HCT116 (cell line): ENCODE results near the gene TCHH. TPM values are rescaled to one million over a fixed set of nuclear protein-coding genes. Genes with fewer than 3 reads are reported as not detected.

ENCODE experiments used
- ATAC-seq: fragments of 200-7000 bp; cut with Tn5 transposase; 2 replicates; pipeline ENCODE4 v1.9.1; 2020; ENCODE audit warnings: mild to moderate bottlenecking, moderate library complexity
- BruUV-seq: library from RNA; stranded (reverse); fragments of 400-500 nt; replicated peaks from 2 replicates; lab custom pipeline; 2021; lab: Mats Ljungman, UMichigan
- CTCF ChIA-PET: fragments of 300-600 bp; sonication (Branson Sonifier 250); formaldehyde crosslinking; loops from one replicate; lab custom pipeline; 2021; ENCODE audit warnings: antibody characterized with exemption; lab: Charles Lee
- POLR2A ChIA-PET: fragments of 300-600, 350-600 bp; sonication (Branson Sonifier 250); formaldehyde crosslinking; loops from one replicate; lab custom pipeline; 2021; ENCODE audit warnings: antibody characterized with exemption; lab: Charles Lee
- RAD21 ChIA-PET, 2 experiments: fragments of 300-600 bp; sonication (Branson Sonifier 250); formaldehyde crosslinking; loops; one replicate each; lab custom pipeline; 2023; ENCODE audit warnings: low total read pairs in 2 of 2; ENCODE audit not compliant: uncharacterized antibody in 2 of 2, unreplicated experiment in 2 of 2, low non-redundant PET in 1 of 2; lab: Charles Lee
- DNase-seq: peaks from one replicate; pipeline ENCODE4 v3.0.0-alpha.2; 2010; ENCODE audit warnings: low read depth, low spot score
- H2AFZ ChIP-seq: fragments of 200-600 bp; shearing (Covaris generic), sonication (generic); 2 replicates; pipeline ENCODE4 v1.6.1; 2017; ENCODE audit warnings: low read depth, mixed run types, mixed read lengths, antibody characterized with exemption, low read length; ENCODE audit not compliant: poor library complexity, severe bottlenecking
- H3K27ac ChIP-seq: 2 replicates; pipeline ENCODE4 v1.5.1; 2012; ENCODE audit warnings: low read depth, low read length
- H3K27me3 ChIP-seq: fragments of 200-600 bp; sonication (generic); 2 replicates; pipeline ENCODE4 v1.6.1; 2016; ENCODE audit warnings: mixed run types, low read length, mixed read lengths; ENCODE audit not compliant: insufficient read depth
- H3K36me3 ChIP-seq, 2 experiments: fragments of 200-500 bp in 1 of 2; fragments of 200-600 bp in 1 of 2; sonication (Bioruptor generic) in 1 of 2; sonication (generic) in 1 of 2; 2 replicates each; pipeline versions ENCODE4 v1.5.1 to v1.6.1; 2014 to 2016; ENCODE audit warnings: low read length in 2 of 2, inconsistent platforms in 1 of 2, mixed read lengths in 1 of 2, mixed run types in 1 of 2; ENCODE audit not compliant: insufficient read depth in 2 of 2, control insufficient read depth in 1 of 2
- H3K4me1 ChIP-seq, 2 experiments: fragments of 200-600 bp in 1 of 2; sonication (generic) in 1 of 2; 2 replicates each; pipeline versions ENCODE4 v1.5.1 to v1.6.1; 2012 to 2017; ENCODE audit warnings: low read length in 2 of 2, inconsistent platforms in 1 of 2, mild to moderate bottlenecking in 1 of 2, mixed read lengths in 1 of 2, mixed run types in 1 of 2, moderate library complexity in 1 of 2; ENCODE audit not compliant: insufficient read depth in 2 of 2, control insufficient read depth in 1 of 2
- H3K4me2 ChIP-seq: fragments of 200-600 bp; sonication (generic); 2 replicates; pipeline ENCODE4 v1.6.1; 2017; ENCODE audit warnings: mixed run types, low read length, mixed read lengths
- H3K4me3 ChIP-seq, 2 experiments: fragments of 200-600 bp in 1 of 2; sonication (generic) in 1 of 2; replicated peaks in 1 of 2; 2 replicates each; pipeline ENCODE4 v1.5.1; 2011 to 2016; ENCODE audit warnings: low read length in 2 of 2, control low read depth in 1 of 2, low read depth in 1 of 2, mild to moderate bottlenecking in 1 of 2, mixed read lengths in 1 of 2, mixed run types in 1 of 2
- H3K79me2 ChIP-seq: fragments of 200-600 bp; sonication (generic); 2 replicates; pipeline ENCODE4 v1.6.1; 2017; ENCODE audit warnings: mild to moderate bottlenecking, mixed run types, low read length, moderate library complexity, mixed read lengths; ENCODE audit not compliant: insufficient read depth
- H3K9ac ChIP-seq: fragments of 200-600 bp; sonication (generic); 2 replicates; pipeline ENCODE4 v1.6.1; 2016; ENCODE audit warnings: low read length, mixed read lengths
- H3K9me2 ChIP-seq: fragments of 200-600 bp; sonication (generic), shearing (Covaris generic); 2 replicates; pipeline ENCODE4 v1.6.1; 2017; ENCODE audit warnings: mixed run types, mild to moderate bottlenecking, moderate library complexity; ENCODE audit not compliant: insufficient read depth
- H3K9me3 ChIP-seq, 2 experiments: fragments of 200-500 bp in 1 of 2; fragments of 200-600 bp in 1 of 2; sonication (Bioruptor generic) in 1 of 2; sonication (generic) in 1 of 2; 2 replicates each; pipeline ENCODE4 v1.6.1; 2014 to 2017; ENCODE audit warnings: low read length in 2 of 2, mixed read lengths in 2 of 2, inconsistent platforms in 1 of 2, low read depth in 1 of 2, mild to moderate bottlenecking in 1 of 2, mixed run types in 1 of 2, moderate library complexity in 1 of 2; ENCODE audit not compliant: control insufficient read depth in 1 of 2, insufficient read depth in 1 of 2
- H4K20me1 ChIP-seq: fragments of 200-600 bp; sonication (generic), shearing (Covaris generic); 2 replicates; pipeline ENCODE4 v1.6.1; 2017; ENCODE audit warnings: mixed run types, mild to moderate bottlenecking, moderate library complexity; ENCODE audit not compliant: insufficient read depth
- ATF3 ChIP-seq: IDR thresholded peaks from 2 replicates; pipeline ENCODE4 v1.6.1; 2012
- CBX3 ChIP-seq: IDR thresholded peaks from 2 replicates; pipeline ENCODE4 v1.6.1; 2012; ENCODE audit warnings: low read depth
- EGR1 ChIP-seq: IDR thresholded peaks from 2 replicates; pipeline ENCODE4 v1.6.1; 2012; ENCODE audit warnings: low read depth
- EZH2 ChIP-seq: fragments of 200-600 bp; sonication (generic); IDR thresholded peaks from 2 replicates; pipeline ENCODE4 v1.6.1; 2017; ENCODE audit warnings: antibody characterized with exemption, mixed run types
- FOSL1 ChIP-seq: IDR thresholded peaks from 2 replicates; pipeline ENCODE4 v1.6.1; 2012; ENCODE audit warnings: low read depth
- JUND ChIP-seq: IDR thresholded peaks from 2 replicates; pipeline ENCODE4 v1.6.1; 2012
- MAX ChIP-seq: IDR thresholded peaks from 2 replicates; pipeline ENCODE4 v1.6.1; 2012
- POLR2AphosphoS5 ChIP-seq: IDR thresholded peaks from 2 replicates; pipeline ENCODE4 v1.6.1; 2011; ENCODE audit warnings: mild to moderate bottlenecking, low read depth, low read length, moderate library complexity
- SIN3A ChIP-seq: IDR thresholded peaks from 2 replicates; pipeline ENCODE4 v1.6.1; 2012; ENCODE audit warnings: low read depth
- SRF ChIP-seq: IDR thresholded peaks from 2 replicates; pipeline ENCODE4 v1.6.1; 2012; ENCODE audit warnings: low read depth
- YY1 ChIP-seq: IDR thresholded peaks from 2 replicates; pipeline ENCODE4 v1.6.1; 2011; ENCODE audit warnings: low read length, low read depth, moderate library complexity, mild to moderate bottlenecking; ENCODE audit not compliant: insufficient replicate concordance; ENCODE audit errors: extremely low read depth
- ZNF274 ChIP-seq: fragments of 200-500 bp; sonication (Bioruptor generic); IDR thresholded peaks from 2 replicates; pipeline ENCODE4 v1.6.1; 2014; ENCODE audit warnings: mild to moderate bottlenecking, low read depth, low read length, inconsistent platforms
- intact Hi-C: fragments of 100-400 bp; cut with micrococcal nuclease; formaldehyde crosslinking; loops from 2 replicates; pipeline ENCODE4 v1.10.0; 2022
- total RNA-seq: library from RNA; stranded (reverse); gene quantifications from one replicate; pipeline ENCODE4 v1.2.1, GENCODE V29; 2021; ENCODE audit not compliant: unreplicated experiment

The TCHH gene
- total RNA-seq, 1 experiment from 2014 or later, result 0.02 TPM

GRCh38 chr1:152151646-152152045 lies 36.4 kb upstream of the TCHH start:
- ATAC-seq, result no peak
- no peak overlapping the region for H3K9ac ChIP-seq
- ChIA-PET POLR2A (no interaction called here), CTCF (interaction anchor here (1.5 to 3.0 kb wide), 2 partner anchors 31 to 307 kb away, joined by 3 to 11 read pairs; no protein-coding TSS in a partner anchor), RAD21 (no interaction called here)
- H4K20me1 ChIP-seq, result no peaks in the 10 kb centered on the region
- no peaks in the 10 kb centered on the region for H3K36me3 ChIP-seq
- no peak overlapping the region for H3K4me3 ChIP-seq
- peaks cover 5 to 9% of the 10 kb centered on the region in 2 experiments; a peak in 2 of 4 replicates for H3K9me3 ChIP-seq
- intact Hi-C loops, result no loop called here
- no peak overlapping the region for H3K27ac ChIP-seq
- no peaks in the 10 kb centered on the region for H3K9me2 ChIP-seq
- BruUV-seq, result no TSS peak
- DNase-seq, result no peak
- TF ChIP-seq EGR1, result no peak
- H3K27me3 ChIP-seq, result no peaks in the 10 kb centered on the region
- H3K79me2 ChIP-seq, result no peaks in the 10 kb centered on the region
- H3K4me2 ChIP-seq, result no peak overlapping the region
- H2AFZ ChIP-seq, result no peak overlapping the region
- no peaks in the 10 kb centered on the region for H3K4me1 ChIP-seq

GRCh38 chr1:152148981-152149380 lies 33.7 kb upstream of the TCHH start:
- no peaks in the 10 kb centered on the region for H4K20me1 ChIP-seq
- no peak overlapping the region for H3K4me2 ChIP-seq
- DNase-seq (no peak), ATAC-seq (no peak)
- H3K79me2 ChIP-seq, result no peaks in the 10 kb centered on the region
- intact Hi-C loops, result no loop called here
- no peak overlapping the region for H3K27ac ChIP-seq
- no peak overlapping the region for H2AFZ ChIP-seq
- ChIA-PET CTCF (interaction anchor here (1.2 to 1.8 kb wide), 2 partner anchors 33 to 34 kb away, joined by 4 to 5 read pairs; no protein-coding TSS in a partner anchor), RAD21 (no interaction called here), POLR2A (no interaction called here)
- no peaks in the 10 kb centered on the region for H3K36me3 ChIP-seq
- BruUV-seq, result no TSS peak
- no peaks in the 10 kb centered on the region for H3K9me2 ChIP-seq
- H3K27me3 ChIP-seq, result no peaks in the 10 kb centered on the region
- TF ChIP-seq ATF3 (no peak), EGR1 (no peak), YY1 (no peak), EZH2 (no peak), SRF (no peak), ZNF274 (no peak), JUND (no peak), MAX (no peak), CBX3 (no peak), POLR2AphosphoS5 (no peak), SIN3A (no peak), FOSL1 (no peak)
- H3K4me1 ChIP-seq, result no peaks in the 10 kb centered on the region
- H3K9me3 ChIP-seq, result peaks cover 5 to 9% of the 10 kb centered on the region in 2 experiments; a peak in 2 of 4 replicates
- no peak overlapping the region for H3K4me3 ChIP-seq
- no peak overlapping the region for H3K9ac ChIP-seq
